HepG2 (cell line): ENCODE results near the gene C2orf80. TPM values are rescaled to one million over a fixed set of nuclear protein-coding genes. Genes with fewer than 3 reads are reported as not detected.

Experiments
- AFF4 ChIP-seq: sonication (generic); formaldehyde crosslinking; IDR thresholded peaks from 2 replicates; pipeline ENCODE4 v1.4.0; 2020; ENCODE audit warnings: missing genetic modification reagents
- DR1 ChIP-seq: sonication (generic); formaldehyde crosslinking; IDR thresholded peaks from 2 replicates; pipeline ENCODE4 v1.8.0; 2021; ENCODE audit warnings: mild to moderate bottlenecking, missing genetic modification reagents, inconsistent platforms
- FOXM1 ChIP-seq: sonication (generic); formaldehyde crosslinking; IDR thresholded peaks from 2 replicates; pipeline ENCODE4 v1.5.0; 2020; ENCODE audit warnings: missing genetic modification reagents
- GRHL1 ChIP-seq: sonication (generic); formaldehyde crosslinking; conservative IDR thresholded peaks from 2 replicates; pipeline ENCODE4 v1.8.0; 2022; ENCODE audit warnings: missing genetic modification reagents
- HES4 ChIP-seq: sonication (generic); formaldehyde crosslinking; IDR thresholded peaks from 2 replicates; pipeline ENCODE4 v1.9.0; 2021; ENCODE audit warnings: mild to moderate bottlenecking, missing genetic modification reagents, borderline replicate concordance
- MAFF ChIP-seq: IDR thresholded peaks from 2 replicates; pipeline ENCODE4 v1.6.1; 2011; ENCODE audit warnings: low read depth, low read length, improper control_type of control experiment
- RARG ChIP-seq: sonication (generic); formaldehyde crosslinking; IDR thresholded peaks from 2 replicates; pipeline ENCODE4 v1.4.0; 2020; ENCODE audit warnings: low read depth, mild to moderate bottlenecking, missing genetic modification reagents
- SNAPC5 ChIP-seq: sonication (generic); formaldehyde crosslinking; IDR thresholded peaks from 2 replicates; pipeline ENCODE4 v1.8.1; 2023; ENCODE audit warnings: mild to moderate bottlenecking, missing genetic modification reagents, borderline replicate concordance
- SRY ChIP-seq: sonication (generic); formaldehyde crosslinking; IDR thresholded peaks from 2 replicates; pipeline ENCODE4 v1.8.0; 2022; ENCODE audit warnings: mild to moderate bottlenecking, missing genetic modification reagents
- XRCC5 ChIP-seq: fragments of 200-400 bp; formaldehyde crosslinking; optimal IDR thresholded peaks from 2 replicates; pipeline ENCODE3; 2017; ENCODE audit warnings: mild to moderate bottlenecking, low read length
- ZNF143 ChIP-seq: sonication (generic); formaldehyde crosslinking; IDR thresholded peaks from 2 replicates; pipeline ENCODE4 v1.4.0; 2020; ENCODE audit warnings: missing genetic modification reagents
- ZNF207 ChIP-seq: fragments of 450-650 bp; IDR thresholded peaks from 2 replicates; pipeline ENCODE4 v1.6.1; 2016; ENCODE audit warnings: antibody characterized with exemption, borderline replicate concordance
- ZNF251 ChIP-seq: sonication (generic); formaldehyde crosslinking; IDR thresholded peaks from 2 replicates; pipeline ENCODE4 v1.9.0; 2021; ENCODE audit warnings: mild to moderate bottlenecking, missing genetic modification reagents
- ZNF503 ChIP-seq: sonication (generic); formaldehyde crosslinking; IDR thresholded peaks from 2 replicates; pipeline ENCODE4 v1.4.0; 2020; ENCODE audit warnings: missing genetic modification reagents
- ZNF672 ChIP-seq: sonication (generic); formaldehyde crosslinking; IDR thresholded peaks from 2 replicates; pipeline ENCODE4 v1.8.1; 2022; ENCODE audit warnings: missing genetic modification reagents
- ZNF691 ChIP-seq: sonication (generic); formaldehyde crosslinking; IDR thresholded peaks from 2 replicates; pipeline ENCODE4 v1.4.0; 2020; ENCODE audit warnings: missing genetic modification reagents, low read depth, mild to moderate bottlenecking, borderline replicate concordance
- ZNF747 ChIP-seq: sonication (generic); formaldehyde crosslinking; IDR thresholded peaks from 2 replicates; pipeline ENCODE4 v1.8.1; 2023; ENCODE audit warnings: missing genetic modification reagents, mild to moderate bottlenecking, borderline replicate concordance
- polyA plus RNA-seq, 8 experiments: library from polyadenylated mRNA; depleted of rRNA in 3 of 8; stranded (reverse) in 7 of 8; unstranded in 1 of 8; fragments of >200 nt; fragmentation: Illumina TruSeq in 4 of 8; extraction: Trizol in 4 of 8; gene quantifications; 2 replicates each; pipeline versions ENCODE4 v1.2.1 to v1.2.3, GENCODE V29; 2011 to 2016; ENCODE audit warnings: low read depth in 4 of 8, missing spikeins in 1 of 8, mixed read lengths in 1 of 8; ENCODE audit not compliant: insufficient read depth in 1 of 8
- total RNA-seq, 5 experiments: library from RNA; depleted of rRNA; stranded (reverse); fragments of >200 nt; fragmentation: Illumina TruSeq; extraction: Trizol; gene quantifications; 2 replicates each; pipeline ENCODE4 v1.2.3, GENCODE V29; 2016; ENCODE audit warnings: low read depth in 1 of 5
- TF ChIP-seq, protein P1 (sequence below): sonication (generic); formaldehyde crosslinking; conservative IDR thresholded peaks from 2 replicates; pipeline ENCODE4 v1.4.0; 2020; ENCODE audit warnings: missing genetic modification reagents

Gene C2orf80
- total and polyA plus RNA-seq, 2 of the 13 experiments (the other 11 are each of a cell fraction or from before 2014, with no cell fraction given): not detected

DNA sequence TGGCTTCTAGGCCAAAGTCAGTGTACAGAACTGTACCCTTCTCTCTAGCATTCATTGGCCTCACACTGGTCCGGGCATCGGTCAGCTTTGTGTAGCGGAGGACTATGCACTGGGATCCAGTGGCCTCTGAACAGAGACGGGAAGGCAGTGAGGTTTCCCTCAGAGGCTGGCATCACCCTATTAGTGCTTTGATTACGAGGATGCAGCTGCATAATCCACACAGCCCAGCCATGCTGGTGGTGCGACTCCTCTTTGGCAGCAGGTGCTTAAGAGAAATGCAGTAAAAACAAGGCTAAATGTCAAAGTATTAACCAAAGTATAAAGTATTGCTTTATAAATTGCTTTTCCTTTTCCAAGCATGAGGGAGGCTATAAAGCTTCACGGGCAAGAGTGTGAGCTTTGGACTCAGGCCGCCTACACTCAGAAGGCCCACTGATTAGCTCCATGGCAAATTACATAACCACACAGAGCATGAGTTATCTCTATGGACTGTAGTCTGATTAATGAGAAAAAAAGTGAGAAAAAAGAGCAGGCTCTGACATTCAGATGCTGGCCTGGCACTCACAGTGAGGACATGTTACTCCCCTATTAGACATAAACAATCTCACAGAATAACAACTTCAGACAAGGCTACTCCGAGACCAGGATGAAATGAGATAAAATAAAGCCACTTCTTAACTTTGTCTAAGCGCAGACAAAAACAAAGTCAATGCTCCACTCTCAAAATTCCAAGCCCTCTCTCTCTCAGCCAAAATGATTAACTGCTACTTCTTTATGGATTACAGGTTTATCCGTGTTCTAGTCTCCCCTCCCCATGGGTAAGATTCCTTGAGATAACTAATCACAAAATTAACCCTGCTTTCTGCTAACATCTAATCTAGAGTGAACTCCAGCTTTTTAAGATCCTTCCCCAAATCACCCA is 53.8 kb downstream of the C2orf80 start (continued):
- TF ChIP-seq GRHL1 (CRISPR knock-in tag): no peak
- TF ChIP-seq, protein P1, sequence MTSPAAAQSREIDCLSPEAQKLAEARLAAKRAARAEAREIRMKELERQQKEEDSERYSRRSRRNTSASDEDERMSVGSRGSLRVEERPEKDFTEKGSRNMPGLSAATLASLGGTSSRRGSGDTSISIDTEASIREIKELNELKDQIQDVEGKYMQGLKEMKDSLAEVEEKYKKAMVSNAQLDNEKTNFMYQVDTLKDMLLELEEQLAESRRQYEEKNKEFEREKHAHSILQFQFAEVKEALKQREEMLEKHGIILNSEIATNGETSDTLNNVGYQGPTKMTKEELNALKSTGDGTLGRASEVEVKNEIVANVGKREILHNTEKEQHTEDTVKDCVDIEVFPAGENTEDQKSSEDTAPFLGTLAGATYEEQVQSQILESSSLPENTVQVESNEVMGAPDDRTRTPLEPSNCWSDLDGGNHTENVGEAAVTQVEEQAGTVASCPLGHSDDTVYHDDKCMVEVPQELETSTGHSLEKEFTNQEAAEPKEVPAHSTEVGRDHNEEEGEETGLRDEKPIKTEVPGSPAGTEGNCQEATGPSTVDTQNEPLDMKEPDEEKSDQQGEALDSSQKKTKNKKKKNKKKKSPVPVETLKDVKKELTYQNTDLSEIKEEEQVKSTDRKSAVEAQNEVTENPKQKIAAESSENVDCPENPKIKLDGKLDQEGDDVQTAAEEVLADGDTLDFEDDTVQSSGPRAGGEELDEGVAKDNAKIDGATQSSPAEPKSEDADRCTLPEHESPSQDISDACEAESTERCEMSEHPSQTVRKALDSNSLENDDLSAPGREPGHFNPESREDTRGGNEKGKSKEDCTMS (CRISPR knock-in tag): no peak
- no peak for TF ChIP-seq MAFF
- TF ChIP-seq ZNF747 (CRISPR knock-in tag): no peak
- no peak for TF ChIP-seq ZNF207
- no peak for TF ChIP-seq ZNF672 (CRISPR knock-in tag)
- TF ChIP-seq FOXM1: no peak
- no peak for TF ChIP-seq HES4 (CRISPR knock-in tag)
- no peak for TF ChIP-seq ZNF143 (CRISPR knock-in tag)
- TF ChIP-seq SNAPC5: 0 out of 2 replicates have a peak, but pooled peaks have one; percentile 52
- TF ChIP-seq XRCC5: no peak
- no peak for TF ChIP-seq ZNF503 (CRISPR knock-in tag)
- TF ChIP-seq DR1 (CRISPR knock-in tag): no peak
- no peak for TF ChIP-seq RARG
- no peak for TF ChIP-seq AFF4
- no peak for TF ChIP-seq ZNF251 (CRISPR knock-in tag)
- TF ChIP-seq ZNF691: no peak
- TF ChIP-seq SRY: no peak
